Measurements from ENCODE around the gene PCDH12. TPM values are rescaled to one million over a fixed set of nuclear protein-coding genes. Genes with fewer than 3 reads are reported as not detected.

PCDH12 gene
- total and polyA plus RNA-seq, 2 of the 8 experiments (the other 6 are each of a cell fraction or from before 2014, with no cell fraction given) = 0.06 to 0.17 TPM

DNA sequence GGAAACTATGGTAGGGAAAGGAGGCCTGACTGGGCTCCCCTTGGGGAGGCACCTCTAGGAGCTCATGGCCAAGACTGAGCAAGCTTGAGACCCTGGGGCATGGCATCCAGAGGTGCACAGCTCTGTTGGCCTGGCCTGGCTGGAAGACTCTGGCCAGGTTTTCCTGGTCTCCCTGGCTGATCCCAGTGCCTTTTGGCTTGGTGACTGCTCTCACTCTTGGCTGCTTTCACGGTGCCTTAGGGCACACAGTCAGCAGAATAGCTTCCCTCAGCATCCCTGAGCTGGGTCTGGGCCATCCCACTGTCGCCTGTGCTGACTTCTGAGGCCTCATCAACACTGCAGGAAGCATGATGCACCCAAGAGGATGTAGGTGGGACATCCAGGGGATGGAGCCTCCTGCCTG lies 47.7 kb downstream of the PCDH12 start:
- Histone ChIP-seq H2AFZ (ENCODE audit: low read length) (no peak overlapping the region), H3K56ac (replicated peaks; ENCODE audit: insufficient read length, low read depth, low read length) (no peak overlapping the region), H3K23ac (ENCODE audit: insufficient read length) (no peak overlapping the region), H4K91ac (replicated peaks; ENCODE audit: insufficient read length, low read length) (no peak overlapping the region), H3K4ac (replicated peaks; ENCODE audit: insufficient read length, low read depth, low read length) (no peak overlapping the region), H2BK12ac (ENCODE audit: low read depth, low read length) (no peak overlapping the region), H4K8ac (ENCODE audit: extremely low read depth, insufficient read depth, low read length) (no peak overlapping the region), H4K5ac (ENCODE audit: insufficient read length, low read depth, low read length) (no peak overlapping the region), H3K9ac (replicated peaks in 1 of 4; ENCODE audit: extremely low read depth in 1 of 4, low read depth in 3 of 4, low read length in 3 of 4) (no peak overlapping the region), H3K18ac (ENCODE audit: extremely low read depth, low read length) (no peak overlapping the region), H2BK5ac (ENCODE audit: low read depth, low read length) (no peak overlapping the region), H3K27ac (ENCODE audit: low read depth, low read length) (no peak overlapping the region), H4K20me1 (replicated peaks in 1 of 2; ENCODE audit: control insufficient read depth in 1 of 2, insufficient read depth in 2 of 2, low read length in 2 of 2) (no peaks in the 10 kb centered on the region), H2AK5ac (ENCODE audit: low read depth, low read length) (no peak overlapping the region; the same call in 1 of the 2 replicates), H3K79me2 (ENCODE audit: control insufficient read depth in 1 of 2, insufficient read depth in 2 of 2, low read length in 2 of 2) (no peaks in the 10 kb centered on the region), H3K36me3 (ENCODE audit: control insufficient read depth in 2 of 4, insufficient read depth in 4 of 4, low read length in 3 of 4) (no peaks in the 10 kb centered on the region), H3K9me3 (ENCODE audit: insufficient read depth in 2 of 2, low read depth in 1 of 2, low read length in 1 of 2) (no peaks in the 10 kb centered on the region), H3K14ac (ENCODE audit: insufficient read length) (no peak overlapping the region), H3K23me2 (ENCODE audit: low read depth, low read length) (peaks cover 3% of the 10 kb centered on the region; the same call in 1 of the 2 replicates), H2BK20ac (ENCODE audit: low read length) (no peak overlapping the region), H3K4me1 (replicated peaks in 1 of 4; ENCODE audit: control insufficient read depth in 3 of 4, insufficient read depth in 4 of 4, low read length in 3 of 4) (peaks cover 3 to 7% (median 5%) of the 10 kb centered on the region in 4 experiments; a peak in 6 of 7 replicates), H3K79me1 (ENCODE audit: low read depth, low read length) (no peaks in the 10 kb centered on the region), H2BK15ac (ENCODE audit: low read length) (no peak overlapping the region), H3K4me2 (ENCODE audit: insufficient read depth in 1 of 2, low read depth in 2 of 2, low read length in 2 of 2) (no peak overlapping the region), H3K27me3 (replicated peaks in 1 of 4; ENCODE audit: control insufficient read depth in 3 of 4, extremely low read depth in 1 of 4, insufficient read depth in 3 of 4, low read length in 3 of 4) (peaks cover 3 to 17% (median 7%) of the 10 kb centered on the region in 4 experiments), H2BK120ac (replicated peaks; ENCODE audit: low read depth, low read length) (no peak overlapping the region), H3K4me3 (ENCODE audit: extremely low read depth in 1 of 4, insufficient read depth in 2 of 4, low read depth in 3 of 4, low read length in 4 of 4) (no peak overlapping the region)
- 88% methylated on average over 2 of the region's 2 CpGs; no CpG with 5 or more reads in 1 of the 2 experiments for WGBS, 2 experiments (ENCODE audit: extremely low coverage in 1 of 2, insufficient coverage in 1 of 2, insufficient read length in 1 of 2, insufficient replicate concordance in 2 of 2, low coverage in 1 of 2, low lambda C conversion rate in 2 of 2, missing lambda C conversion rate in 1 of 2)
- ChIA-PET POLR2A (ENCODE audit: partially characterized antibody) (interaction anchor here (0.9 to 1.9 kb wide), 2 partner anchors 10 to 27 kb away, joined by 3 to 4 read pairs; no protein-coding TSS in a partner anchor), CTCF (ENCODE audit: partially characterized antibody) (interaction anchor here (0.7 to 2.0 kb wide), 2 partner anchors 21 to 154 kb away, joined by 5 to 6 read pairs; no protein-coding TSS in a partner anchor)
- no peak for DNase-seq (ENCODE audit: low read depth in 1 of 2, low spot score in 2 of 2)
- no peak for FAIRE-seq
- TF ChIP-seq SIN3A (conservative IDR thresholded peaks at IDR 0.05 in 1 of 2, IDR thresholded peaks at IDR 0.05 in 1 of 2; ENCODE audit: low read depth in 1 of 2, low read length in 2 of 2) (no peak), BRCA1 (IDR thresholded peaks at IDR 0.05; ENCODE audit: low read depth, low read length) (no peak), MAFK (IDR thresholded peaks at IDR 0.05; ENCODE audit: low read depth, low read length) (no peak), ASH2L (IDR thresholded peaks at IDR 0.05; ENCODE audit: low read length) (no peak), POLR2AphosphoS5 (IDR thresholded peaks at IDR 0.05; ENCODE audit: low read depth, low read length) (no peak), SIX5 (IDR thresholded peaks at IDR 0.05; ENCODE audit: low read depth, low read length) (no peak), POLR2A (IDR thresholded peaks at IDR 0.05; ENCODE audit: control extremely low read depth in 1 of 2, low read depth in 2 of 2, low read length in 2 of 2) (no peak), HDAC2 (IDR thresholded peaks at IDR 0.05; ENCODE audit: borderline replicate concordance in 1 of 2, low read depth in 2 of 2, low read length in 2 of 2) (no peak), CEBPB (IDR thresholded peaks at IDR 0.05; ENCODE audit: low read depth, low read length) (no peak), PHF8 (conservative IDR thresholded peaks at IDR 0.05; ENCODE audit: low read depth, low read length) (no peak), RNF2 (IDR thresholded peaks at IDR 0.05; ENCODE audit: borderline replicate concordance, low read depth, low read length, missing control alignments, poor library complexity, severe bottlenecking) (no peak), KDM4A (IDR thresholded peaks at IDR 0.05; ENCODE audit: low read depth, low read length, severe bottlenecking) (no peak), KDM5A (IDR thresholded peaks at IDR 0.05; ENCODE audit: low read length) (no peak)
- TF ChIP-seq, protein P1, sequence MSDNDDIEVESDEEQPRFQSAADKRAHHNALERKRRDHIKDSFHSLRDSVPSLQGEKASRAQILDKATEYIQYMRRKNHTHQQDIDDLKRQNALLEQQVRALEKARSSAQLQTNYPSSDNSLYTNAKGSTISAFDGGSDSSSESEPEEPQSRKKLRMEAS (IDR thresholded peaks at IDR 0.05) = no peak
